Upper lobe of left lung (tissue), 4 donors: Measurements from ENCODE around the gene TEX264.

Source experiments
- CTCF ChIP-seq, 6 experiments: fragments of 450-650 bp in 4 of 6; fragments of 200-600 bp in 2 of 6; sonication (generic) in 2 of 6; IDR thresholded peaks; one replicate each; pipeline ENCODE4 v1.5.1; 2016 to 2019; ENCODE audit warnings: antibody characterized with exemption in 6 of 6
- EP300 ChIP-seq, 4 donors: sonication (generic); formaldehyde crosslinking; IDR thresholded peaks; one replicate each; pipeline ENCODE4 v1.5.1; 2017; ENCODE audit warnings: antibody characterized with exemption in 4 of 4, control low read depth in 2 of 4
- POLR2A ChIP-seq, 4 donors: fragments of 450-650 bp; IDR thresholded peaks; one replicate each; pipeline ENCODE4 v1.5.1; 2016 to 2017; ENCODE audit warnings: antibody characterized with exemption in 4 of 4, mild to moderate bottlenecking in 2 of 4
- POLR2AphosphoS5 ChIP-seq, 2 donors: sonication (generic); formaldehyde crosslinking; IDR thresholded peaks; one replicate each; pipeline ENCODE4 v1.5.1; 2017; ENCODE audit warnings: antibody characterized with exemption in 2 of 2

- peak; percentile 90 to 97 (median 94) for TF ChIP-seq CTCF (IDR thresholded peaks at IDR 0.05)
- TF ChIP-seq EP300 (IDR thresholded peaks at IDR 0.05) = no peak
- TF ChIP-seq POLR2A (IDR thresholded peaks at IDR 0.05) = no peak
- no peak for TF ChIP-seq POLR2AphosphoS5 (IDR thresholded peaks at IDR 0.05)
These were observed 1.6 kb upstream of the TEX264 start for GRCh38 chr3:51669241-51670052.
